H54 (cell line): ENCODE measurements around the gene FOCAD.
A peak's percentile ranks its signal among the peaks of the same experiment; 100 is the strongest.
"Not testable (repeated sequence)": the region's sequence is repeated elsewhere in the genome, so short reads cannot be mapped to it uniquely, and the experiment has no call there.

Source experiments
- DNase-seq: peaks from one replicate; pipeline ENCODE4 v3.0.0; 2011; ENCODE audit warnings: low spot score, mixed read lengths; ENCODE audit not compliant: insufficient read length
- FAIRE-seq: peaks from 3 replicates; lab custom pipeline; 2011; peaks lifted over from hg19 to GRCh38; lab: Jason Lieb, UNC
- POLR2A ChIP-seq: IDR thresholded peaks from 2 replicates; pipeline ENCODE4 v1.6.1; 2011; ENCODE audit warnings: low read depth, mild to moderate bottlenecking, low read length

Gene FOCAD

DNA sequence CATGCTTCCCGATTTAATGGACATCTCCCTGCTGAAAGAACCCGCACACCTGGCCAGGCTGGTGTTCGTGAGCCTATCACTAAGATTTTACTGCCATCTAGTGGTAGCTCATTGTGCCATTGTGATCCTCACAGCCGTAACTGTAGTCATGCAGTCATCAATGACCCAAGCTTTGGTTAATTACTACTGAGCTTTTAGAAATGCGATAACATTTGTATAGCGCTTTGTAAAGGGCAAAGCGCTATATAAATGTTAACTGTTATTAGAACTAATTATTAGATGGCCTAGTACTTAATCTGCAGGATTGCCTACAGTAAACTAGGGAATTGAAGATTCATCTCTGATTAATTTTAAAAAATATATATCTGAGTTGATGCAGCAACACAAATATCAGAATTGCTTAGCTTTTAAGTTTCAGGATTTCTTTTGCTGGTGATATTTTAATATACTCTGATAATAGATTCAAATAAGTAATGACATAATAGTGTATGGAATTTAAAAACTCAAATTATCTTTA, 257.2 kb downstream of the FOCAD start:
- TF ChIP-seq POLR2A: no peak
- FAIRE-seq: peak; percentile 98
- peak; percentile 21 for DNase-seq

GRCh38 chr9:20944507-20944906, 260.4 kb downstream of the FOCAD start:
- DNase-seq (no peak), FAIRE-seq (no peak)
- no peak for TF ChIP-seq POLR2A

DNA sequence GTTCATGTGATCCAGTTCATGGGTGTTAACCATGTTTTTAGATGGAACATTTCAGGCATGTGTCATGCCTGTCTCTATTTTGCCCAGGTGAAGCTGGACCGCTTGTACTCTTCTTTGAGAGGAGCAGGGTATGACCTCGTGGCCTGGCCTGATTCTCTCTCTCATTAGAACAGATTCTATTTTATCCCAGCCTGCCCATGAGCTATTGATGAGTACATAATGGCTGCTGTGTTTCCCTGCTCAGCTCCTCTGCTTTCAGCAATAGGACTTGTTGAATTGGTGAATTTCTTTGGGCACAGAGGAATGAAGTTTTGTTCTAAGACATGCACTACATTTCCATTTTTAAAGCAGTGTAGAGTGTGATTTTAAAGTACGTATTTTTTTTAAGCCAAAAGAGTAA, 261.2 kb downstream of the FOCAD start:
- DNase-seq: no peak
- FAIRE-seq: no peak
- TF ChIP-seq POLR2A: no peak

DNA sequence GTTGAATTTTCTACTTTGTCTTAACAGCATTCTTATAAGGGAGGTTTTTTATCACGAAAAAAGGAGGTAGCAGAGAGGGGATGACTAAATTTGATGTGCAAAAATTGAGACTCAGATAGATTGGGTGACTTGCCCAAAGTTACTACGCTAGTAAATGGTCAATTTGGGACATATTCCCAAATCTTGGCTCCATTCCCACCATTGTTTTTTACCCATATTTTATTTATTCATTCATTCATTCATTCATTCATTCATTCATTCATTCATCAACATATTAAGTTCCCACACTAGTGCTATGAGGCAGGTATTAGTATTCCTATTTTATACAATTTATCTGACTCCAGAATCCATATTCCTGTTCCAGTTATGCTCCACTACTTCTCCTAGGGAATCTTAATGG, 261.8 kb downstream of the FOCAD start:
- DNase-seq: no peak
- no peak for FAIRE-seq
- TF ChIP-seq POLR2A: no peak

DNA sequence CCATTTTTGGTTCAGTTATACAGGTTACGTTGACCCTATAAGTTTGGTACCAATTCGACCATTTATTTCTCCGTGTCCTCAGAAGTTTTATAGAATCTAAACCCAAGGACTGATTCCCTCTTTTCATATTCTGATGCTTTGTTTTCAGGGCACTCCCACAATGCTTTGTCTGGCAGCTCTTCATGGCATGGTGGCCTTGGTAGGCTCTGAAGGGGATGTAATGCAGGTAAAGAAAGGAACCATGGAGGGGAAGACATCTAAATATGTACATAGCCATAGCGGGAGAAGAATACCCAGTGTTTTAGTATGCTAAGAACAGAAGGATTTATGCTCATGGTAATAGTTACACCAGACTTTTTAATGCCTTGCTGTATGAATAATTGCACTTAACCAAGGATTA, 264.6 kb downstream of the FOCAD start:
- FAIRE-seq (no peak), DNase-seq (no peak)
- TF ChIP-seq POLR2A: no peak

GRCh38 chr9:20950707-20951106, 266.6 kb downstream of the FOCAD start:
- TF ChIP-seq POLR2A: no peak
- DNase-seq (no peak), FAIRE-seq (no peak)

DNA sequence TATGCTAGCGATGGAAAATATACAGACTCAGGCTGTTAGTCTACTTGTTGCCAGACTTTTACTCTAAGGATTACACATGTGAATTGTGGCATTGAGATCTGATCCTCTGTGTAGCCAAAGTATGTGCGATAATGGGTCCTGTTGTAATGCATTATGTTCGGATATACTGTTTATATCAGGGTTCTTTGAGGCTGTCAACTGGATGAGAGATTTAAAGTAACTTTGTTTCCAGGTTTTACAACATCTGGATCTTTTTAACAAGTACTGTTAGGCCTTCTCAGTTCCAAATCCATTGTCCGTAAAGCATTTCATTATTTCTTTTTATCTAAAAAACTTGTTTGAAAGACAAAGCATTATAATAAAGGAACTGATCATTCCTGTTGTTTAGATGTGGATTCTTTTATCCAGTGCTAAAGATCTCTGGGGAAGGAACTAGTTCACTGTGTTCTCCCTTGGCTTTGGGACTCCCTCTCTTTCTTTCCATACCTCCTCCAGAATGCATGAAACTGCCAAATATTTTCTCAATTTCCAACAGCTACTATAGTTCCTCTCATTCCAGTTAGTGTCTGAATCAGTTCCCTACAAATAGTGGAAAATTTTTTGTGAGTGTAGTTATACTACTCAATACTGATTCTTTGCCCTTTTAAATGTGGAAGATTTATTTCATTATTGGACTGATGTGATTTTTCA, 278.6 kb downstream of the FOCAD start:
- TF ChIP-seq POLR2A: no peak
- DNase-seq (no peak), FAIRE-seq (no peak)

- no peak for DNase-seq
- TF ChIP-seq POLR2A: no peak
- no peak for FAIRE-seq
These were observed 288.6 kb downstream of the FOCAD start for GRCh38 chr9:20972684-20973083.

DNA sequence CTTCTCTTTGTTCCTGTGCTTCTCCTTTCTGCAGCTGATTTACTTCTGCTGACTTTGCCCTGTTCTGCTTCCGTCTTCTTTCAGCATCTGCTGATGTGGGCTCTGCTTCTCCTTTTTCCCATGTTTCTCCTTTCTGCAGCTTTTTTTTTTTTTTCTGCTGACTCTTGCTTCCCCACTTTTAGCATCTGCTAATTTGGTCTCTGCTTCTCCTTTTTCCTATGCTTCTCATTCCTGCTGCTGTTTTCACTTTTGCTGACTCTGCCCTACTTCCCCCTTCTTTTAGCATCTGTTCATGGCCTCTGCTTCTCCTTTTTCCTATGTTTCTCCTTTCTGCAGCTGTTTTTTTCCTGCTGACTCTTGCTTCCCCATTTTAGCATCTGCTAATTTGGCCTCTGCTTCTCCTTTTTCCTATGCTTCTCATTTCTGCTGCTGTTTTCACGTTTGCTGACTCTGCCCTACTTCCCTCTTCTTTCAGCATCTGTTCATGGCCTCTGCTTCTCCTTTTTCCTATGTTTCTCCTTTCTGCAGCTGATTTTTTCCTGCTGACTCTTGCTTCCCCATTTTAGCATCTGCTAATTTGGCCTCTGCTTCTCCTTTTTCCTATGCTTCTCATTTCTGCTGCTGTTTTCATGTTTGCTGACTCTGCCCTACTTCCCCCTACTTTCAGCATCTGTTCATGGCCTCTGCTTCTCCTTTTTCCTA, 289.3 kb downstream of the FOCAD start:
- not testable (repeated sequence) for DNase-seq

GRCh38 chr9:20974191-20974938, 290.3 kb downstream of the FOCAD start:
- not testable (repeated sequence) for FAIRE-seq, DNase-seq

More for the DNA sequence above, 289.3 kb downstream of the FOCAD start:
- FAIRE-seq: not testable (repeated sequence)

GRCh38 chr9:20978249-20978648, 294.2 kb downstream of the FOCAD start:
- FAIRE-seq: no peak

DNA sequence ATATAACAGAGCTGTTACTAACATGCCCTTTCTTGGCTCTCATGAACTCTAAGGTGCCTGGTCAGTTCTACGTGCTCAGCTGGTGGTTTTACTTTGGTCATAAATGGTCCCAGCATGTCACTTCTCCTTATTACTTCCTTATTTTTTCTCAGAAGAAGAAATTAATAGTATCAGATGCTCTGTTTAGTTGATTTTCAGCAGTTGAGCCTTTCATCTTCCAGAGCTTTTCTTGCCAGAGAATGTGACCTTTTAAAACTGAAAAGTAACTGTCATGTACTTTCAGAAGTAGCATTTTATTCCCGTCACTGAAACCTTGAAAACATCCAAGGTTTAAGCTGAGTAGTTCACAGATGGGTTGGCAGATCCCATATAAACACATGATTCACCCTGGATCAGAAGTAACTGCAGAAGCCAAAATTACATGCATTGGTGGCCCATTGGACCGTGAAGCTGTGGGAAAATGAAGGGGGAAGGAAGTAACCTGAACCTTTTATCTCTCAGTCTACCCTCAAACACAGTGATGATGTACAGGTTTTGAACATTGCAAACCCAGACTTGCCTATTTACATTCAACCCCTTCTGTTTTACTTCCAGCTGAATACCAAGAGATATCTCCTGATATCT, 296.9 kb downstream of the FOCAD start:
- peak; percentile 86 for FAIRE-seq
- no peak for TF ChIP-seq POLR2A
- DNase-seq: peak; percentile 4

More at GRCh38 chr9:20978249-20978648, 294.2 kb downstream of the FOCAD start:
- no peak for DNase-seq
- no peak for TF ChIP-seq POLR2A

- TF ChIP-seq POLR2A: no peak
- DNase-seq (peak; percentile 8), FAIRE-seq (peak; percentile 88)
These were observed 297.4 kb downstream of the FOCAD start for GRCh38 chr9:20981486-20981885.

- FAIRE-seq: no peak
- DNase-seq: no peak
- no peak for TF ChIP-seq POLR2A
These were observed 300.4 kb downstream of the FOCAD start for GRCh38 chr9:20984506-20984905.
